C4-2B (cell line): ENCODE results near the gene ATP8B1.

Source experiments
- CTCF ChIP-seq: fragments of 450-650 bp; conservative IDR thresholded peaks from 2 replicates; pipeline ENCODE4 v1.5.1; 2017; ENCODE audit warnings: mild to moderate bottlenecking
- ZFX ChIP-seq: fragments of 450-650 bp; IDR thresholded peaks from 2 replicates; pipeline ENCODE4 v1.6.1; 2017

GRCh38 chr18:57666818-57667497 lies 136.2 kb downstream of the ATP8B1 start:
- TF ChIP-seq CTCF (no peak), ZFX (no peak)
